NCI-H2171 treated with DMSO at 0.1 percent for 48 hours (cell line): ENCODE data around the gene HOGA1.
"Not testable (repeated sequence)": the region's sequence is repeated elsewhere in the genome, so short reads cannot be mapped to it uniquely, and the experiment has no call there.

Source experiments
- DNase-seq: peaks from one replicate; lab custom pipeline; 2025; lab: John Stamatoyannopoulos, UW

HOGA1 gene

GRCh38 chr10:97584060-97584797 is at the start of gene HOGA1:
TSS of gene HOGA1 (plus strand) at chr10:97584389. CDS start at chr10:97584704, 315 bp downstream.
- DNase-seq: no peak

DNA sequence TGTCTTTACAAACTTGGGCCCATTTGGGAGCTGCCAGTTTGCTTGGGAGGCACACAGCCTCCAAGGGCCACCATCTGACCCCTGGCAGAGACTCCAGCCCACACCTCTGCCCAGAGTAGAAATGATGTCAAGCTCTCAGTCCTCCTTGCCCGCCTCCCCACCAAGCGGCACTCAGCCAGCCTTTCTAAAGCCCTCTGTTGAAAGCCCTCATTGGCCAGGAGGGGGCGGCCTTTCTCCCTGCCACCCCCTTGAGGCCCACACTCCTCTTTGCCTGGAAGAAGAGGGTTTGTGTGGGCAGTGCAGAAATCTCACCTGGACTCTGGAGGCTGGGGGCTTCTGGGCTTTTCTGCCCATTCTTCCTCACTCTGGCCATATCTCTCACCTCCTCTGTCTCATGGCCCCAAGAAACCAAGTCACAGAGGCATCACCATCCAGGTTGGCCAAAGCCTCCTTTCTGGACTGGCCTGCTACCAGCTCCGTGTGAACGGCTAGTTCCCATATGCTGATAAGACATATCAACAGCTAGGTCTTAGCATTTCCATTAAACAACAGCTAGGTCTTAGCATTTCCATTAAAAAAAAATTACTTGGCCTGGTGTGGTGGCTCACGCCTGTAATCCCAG is 49.3 kb upstream of the HOGA1 start:
- DNase-seq: no peak

DNA sequence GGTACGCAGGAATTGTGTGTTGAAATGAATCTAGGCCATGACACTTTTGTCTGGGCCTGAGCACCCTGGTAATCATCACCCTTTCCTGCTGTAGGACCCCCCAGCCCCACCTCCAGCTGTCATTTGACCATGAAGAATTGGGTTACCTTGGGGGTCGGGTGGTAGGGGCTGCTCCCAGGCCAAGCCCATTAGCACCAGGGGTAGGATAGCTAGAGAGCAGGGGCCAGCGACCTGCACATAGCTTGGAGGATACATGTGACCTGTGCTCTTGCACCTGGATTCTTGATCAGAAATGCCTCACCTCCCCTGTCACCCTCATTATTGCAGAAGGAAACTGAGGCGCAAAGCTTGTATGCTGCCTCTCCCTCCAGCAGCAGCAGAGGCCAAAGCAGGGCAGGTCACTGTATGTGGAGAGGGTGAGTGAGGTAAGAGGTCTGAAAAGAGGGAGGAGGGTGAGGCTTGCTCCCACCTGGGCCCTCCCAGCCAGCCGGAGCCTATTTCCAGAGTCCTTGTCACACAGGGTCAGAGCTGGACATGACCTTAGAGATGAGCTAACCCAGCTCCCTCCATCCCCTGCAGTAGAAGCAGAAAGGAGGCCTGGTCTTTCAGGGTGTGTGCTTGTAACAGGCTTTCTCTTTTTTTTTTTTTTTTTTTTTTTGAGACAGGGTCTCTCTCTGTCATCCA is 46.9 kb upstream of the HOGA1 start:
- no peak for DNase-seq

GRCh38 chr10:97538411-97538810 is 45.8 kb upstream of the HOGA1 start:
- no peak for DNase-seq

DNA sequence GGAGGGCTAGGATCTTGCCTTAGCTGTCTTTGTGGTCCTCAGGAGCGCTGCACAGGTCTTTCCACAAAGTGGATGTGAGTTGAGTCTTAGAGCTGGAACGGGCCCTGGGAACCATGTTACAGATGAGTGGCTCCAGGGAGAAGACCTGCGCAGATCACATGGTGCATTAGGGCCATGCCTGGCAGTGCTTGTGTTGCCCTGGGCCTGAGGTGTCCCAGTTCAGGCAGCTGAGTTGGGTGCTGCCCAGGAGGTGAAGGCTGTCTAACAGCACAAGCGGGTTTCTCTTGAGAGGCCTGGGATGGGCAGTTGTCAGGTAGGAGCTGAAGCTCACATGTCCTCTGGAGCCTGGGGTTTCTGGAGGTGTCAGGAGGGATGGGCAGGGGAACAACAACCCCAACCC is 45.4 kb upstream of the HOGA1 start:
- no peak for DNase-seq

DNA sequence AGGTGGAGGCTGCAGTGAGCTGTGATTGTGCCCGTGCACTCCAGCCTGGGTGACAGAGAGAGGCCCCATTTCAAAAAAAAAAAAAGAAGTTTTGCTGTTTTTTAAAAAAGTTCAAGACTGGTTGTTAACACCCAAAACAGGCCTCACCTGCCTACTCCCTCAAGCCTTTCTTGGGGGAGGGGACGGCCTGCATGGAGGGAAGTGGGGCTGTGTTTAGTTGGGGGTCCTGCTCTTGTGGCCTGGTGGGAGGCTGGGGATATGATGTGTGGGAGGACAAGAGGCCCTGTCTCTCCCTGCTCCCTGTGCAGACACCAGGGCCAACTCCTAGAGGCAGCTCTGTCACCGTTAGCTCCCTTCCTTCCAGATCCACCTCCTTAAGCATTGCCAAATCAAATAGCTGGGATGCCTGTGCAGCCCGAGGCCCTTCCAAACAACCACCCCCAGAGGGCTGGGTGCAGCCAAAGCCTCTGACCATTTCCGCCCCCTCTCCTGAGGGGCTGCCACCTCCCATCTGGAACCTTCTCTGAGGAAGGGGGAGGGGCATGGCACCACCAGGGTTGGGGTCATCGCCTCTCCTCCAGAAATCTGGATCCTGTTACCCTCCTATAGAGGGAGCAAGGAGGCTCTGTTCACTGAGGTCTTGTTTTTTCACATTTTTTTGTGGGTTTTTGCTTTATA is 44.5 kb upstream of the HOGA1 start:
- DNase-seq: no peak

GRCh38 chr10:97540669-97541500 is 43.3 kb upstream of the HOGA1 start:
- no peak for DNase-seq

- DNase-seq: no peak
Observed at GRCh38 chr10:97542169-97543024, 41.8 kb upstream of the HOGA1 start.

- DNase-seq: no peak
Observed at GRCh38 chr10:97543025-97543546, 41.1 kb upstream of the HOGA1 start.

GRCh38 chr10:97546456-97547270 is 37.5 kb upstream of the HOGA1 start:
- no peak for DNase-seq

DNA sequence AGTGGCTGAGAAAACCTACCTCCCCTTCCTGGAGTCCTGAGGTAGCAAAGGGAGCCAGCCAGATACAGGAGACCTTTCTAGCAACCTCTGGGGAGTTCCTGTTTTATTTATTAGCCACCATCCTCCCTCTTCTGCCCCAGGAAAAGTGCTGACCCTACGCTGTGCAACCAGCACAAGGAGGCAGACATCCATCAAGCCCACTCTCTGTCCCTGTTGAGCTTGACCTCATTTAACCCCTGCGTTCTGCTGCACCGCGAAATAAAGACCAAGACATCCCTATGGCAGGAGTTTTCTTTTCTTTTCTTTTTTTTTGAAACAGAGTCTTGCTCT is 37.0 kb upstream of the HOGA1 start:
- DNase-seq: no peak

DNA sequence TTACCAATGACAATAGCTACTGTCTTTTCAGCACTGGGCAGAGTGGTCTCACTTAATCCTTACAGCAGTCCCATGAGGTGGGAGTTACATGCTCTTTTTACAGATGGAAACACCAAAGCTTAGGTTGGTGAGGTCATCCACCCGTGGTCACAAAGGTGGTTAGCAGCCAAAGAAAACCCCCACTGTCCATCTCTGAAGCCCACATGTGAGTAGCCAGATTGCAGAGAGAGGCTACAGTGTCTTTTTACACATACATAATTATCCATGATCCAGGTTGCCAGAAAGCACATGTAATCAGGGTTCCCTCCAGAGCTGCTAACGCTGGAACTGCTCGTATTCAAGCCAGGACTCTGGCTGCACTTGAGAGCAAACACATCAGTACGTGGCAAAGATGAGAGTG is 36.2 kb upstream of the HOGA1 start:
- no peak for DNase-seq

DNA sequence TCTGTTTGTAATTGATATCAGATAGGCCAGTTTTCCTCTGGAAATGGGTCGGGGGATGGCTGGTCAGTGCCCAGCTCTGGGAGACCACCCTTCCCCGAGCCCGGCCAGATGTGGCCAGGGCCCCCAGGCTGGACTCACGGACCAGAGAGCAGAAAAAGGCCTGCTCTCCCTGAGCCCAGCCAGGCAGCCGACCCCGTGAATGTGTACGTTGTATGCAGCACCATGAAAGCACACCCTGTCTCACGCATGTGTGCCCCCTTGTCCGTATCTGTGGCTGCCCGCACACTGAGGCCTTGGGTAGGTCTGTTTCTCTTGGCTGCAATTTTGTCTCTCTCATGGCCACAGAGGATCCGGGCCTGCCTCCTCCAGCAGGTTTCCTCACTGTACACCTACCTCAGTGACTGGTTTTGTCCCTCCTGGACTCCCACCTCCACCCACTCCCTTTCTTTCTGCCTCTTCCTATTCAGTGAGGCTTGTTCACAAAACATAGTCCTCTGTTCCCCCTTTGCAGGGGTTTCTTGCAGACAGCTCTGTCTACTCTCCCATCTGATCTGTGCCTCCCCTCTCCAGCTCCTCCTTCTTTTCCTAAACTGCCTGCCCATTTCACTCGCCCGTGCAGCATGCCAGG is 35.2 kb upstream of the HOGA1 start:
- DNase-seq: no peak

DNA sequence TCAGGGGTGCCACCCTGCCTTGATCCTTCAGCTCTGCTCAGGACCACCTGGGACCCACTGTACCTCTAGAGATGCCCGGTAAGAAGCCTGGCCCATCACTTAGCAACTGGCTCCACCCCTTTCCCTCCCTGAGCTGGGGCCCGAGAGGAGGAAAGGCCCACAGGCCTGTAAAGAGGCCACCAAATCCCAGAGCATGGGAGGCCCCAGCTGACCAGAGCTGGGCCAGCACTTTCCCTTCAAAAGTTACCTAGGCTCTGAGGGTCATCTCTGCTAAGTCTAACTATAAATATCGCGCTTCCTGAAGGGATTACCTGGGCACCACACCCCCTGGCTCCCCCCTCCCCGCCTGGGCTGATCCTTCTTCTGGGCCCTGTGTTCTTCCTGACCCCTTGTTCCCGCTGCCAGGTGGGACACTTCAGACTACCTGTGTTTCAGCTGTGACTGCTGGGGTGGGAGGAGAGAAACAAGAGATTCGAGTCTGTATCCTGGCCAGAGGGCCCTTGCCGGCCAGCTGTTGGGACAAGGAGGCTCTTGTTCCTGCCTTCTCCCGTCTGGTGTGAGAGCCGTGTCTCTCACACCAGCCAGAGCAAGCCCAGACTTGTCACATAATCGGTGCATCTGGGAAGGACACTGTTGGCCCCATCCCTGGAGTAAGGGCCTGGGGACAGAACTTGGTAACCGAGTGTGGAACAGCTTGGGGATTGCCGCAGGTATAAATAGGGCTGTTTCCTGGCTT is 34.4 kb upstream of the HOGA1 start:
- peak; percentile 16 for DNase-seq

- DNase-seq: no peak
Observed at GRCh38 chr10:97550336-97551149, 33.6 kb upstream of the HOGA1 start.

GRCh38 chr10:97551271-97551670 is 32.9 kb upstream of the HOGA1 start:
- no peak for DNase-seq

DNA sequence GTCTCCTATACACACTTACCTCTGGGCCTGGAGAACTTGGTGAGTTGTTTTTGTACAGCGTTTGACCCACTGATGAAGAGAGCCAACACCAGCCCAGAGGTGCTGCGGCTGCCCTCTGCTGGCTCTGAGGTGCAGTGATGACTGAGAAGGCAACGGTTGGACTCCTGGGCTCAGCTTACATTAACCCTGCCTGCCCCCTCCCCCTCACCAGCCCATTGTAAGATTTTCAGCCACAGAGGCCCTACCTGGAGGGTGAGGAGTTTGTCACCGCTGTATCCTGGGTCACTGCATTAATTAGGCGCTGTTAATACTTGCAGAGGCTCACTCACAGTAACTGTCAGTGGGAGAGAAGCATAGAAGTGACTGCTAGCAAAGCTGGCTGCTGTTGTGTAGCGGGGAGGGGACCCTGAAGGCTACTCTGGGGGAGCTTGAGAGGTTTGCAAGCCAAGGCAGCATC is 30.6 kb upstream of the HOGA1 start:
- DNase-seq: peak; percentile 37

GRCh38 chr10:97554336-97554735 is 29.9 kb upstream of the HOGA1 start:
- DNase-seq: not testable (repeated sequence)
